C4-2B (cell line): ENCODE measurements around the gene ACAD8.
A peak's percentile ranks its signal among the peaks of the same experiment; 100 is the strongest.

ENCODE experiments used
- H3K27ac ChIP-seq: fragments of 450-650 bp; 2 replicates; pipeline ENCODE4 v1.5.1; 2017
- CTCF ChIP-seq: fragments of 450-650 bp; conservative IDR thresholded peaks from 2 replicates; pipeline ENCODE4 v1.5.1; 2017; ENCODE audit warnings: mild to moderate bottlenecking
- ZFX ChIP-seq: fragments of 450-650 bp; IDR thresholded peaks from 2 replicates; pipeline ENCODE4 v1.6.1; 2017

The ACAD8 gene

DNA sequence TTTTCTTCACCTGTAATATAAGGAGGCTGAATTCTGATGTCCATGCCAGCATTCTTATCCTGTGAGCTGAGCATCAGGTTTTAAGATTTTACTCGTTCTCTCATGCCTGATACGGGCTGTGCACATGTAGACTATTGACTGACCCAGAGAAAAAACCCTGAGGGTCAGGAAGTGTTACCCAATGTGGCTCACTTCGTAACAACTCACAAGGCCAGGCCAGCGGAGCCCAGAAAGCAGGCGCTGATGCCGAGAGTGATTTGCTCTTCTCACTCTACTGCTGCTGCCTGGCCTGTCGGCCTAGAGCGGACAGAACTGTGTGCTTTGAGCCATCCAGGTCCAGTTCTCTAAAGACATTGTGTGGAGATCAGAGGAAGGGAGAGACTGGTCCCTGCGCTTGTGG, 11.0 kb upstream of the ACAD8 start:
- TF ChIP-seq CTCF = no peak
- no peak for TF ChIP-seq ZFX
- H3K27ac ChIP-seq = no peak overlapping the region

GRCh38 chr11:134243913-134244312, 9.5 kb upstream of the ACAD8 start:
- no peak for TF ChIP-seq CTCF
- no peak for TF ChIP-seq ZFX
- H3K27ac ChIP-seq = no peak overlapping the region

DNA sequence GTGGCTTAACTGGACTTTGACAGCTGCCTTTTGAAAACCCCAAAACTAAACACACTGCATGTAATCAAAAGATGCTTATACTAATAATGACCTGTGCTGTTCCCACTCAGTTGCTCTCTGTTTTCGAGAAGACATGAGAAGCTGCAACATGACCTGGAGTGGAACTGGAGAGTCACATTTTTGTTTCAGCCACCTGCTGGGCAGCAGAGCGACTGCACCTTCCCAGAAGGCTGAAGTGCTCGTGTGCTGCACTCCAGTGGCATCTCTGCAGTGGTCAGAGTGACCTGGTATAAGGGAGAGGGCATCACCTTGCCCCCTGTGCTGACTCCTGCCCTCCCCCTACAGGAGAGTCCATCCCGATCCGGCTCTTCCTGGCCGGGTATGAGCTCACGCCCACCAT, 8.8 kb upstream of the ACAD8 start:
- TF ChIP-seq ZFX (no peak), CTCF (peak; percentile 46)

GRCh38 chr11:134245434-134245833, 7.9 kb upstream of the ACAD8 start:
- H3K27ac ChIP-seq = no peak overlapping the region
- TF ChIP-seq ZFX = no peak
- no peak for TF ChIP-seq CTCF

More for the DNA sequence above, 8.8 kb upstream of the ACAD8 start:
- no peak overlapping the region for H3K27ac ChIP-seq

- H3K27ac ChIP-seq = no peak overlapping the region
- no peak for TF ChIP-seq CTCF
Measured at GRCh38 chr11:134246100-134246499, 7.3 kb upstream of the ACAD8 start.

- TF ChIP-seq ZFX = no peak
- no peak for TF ChIP-seq CTCF
- H3K27ac ChIP-seq = no peak overlapping the region
Measured at GRCh38 chr11:134246678-134247077, 6.7 kb upstream of the ACAD8 start.

- TF ChIP-seq CTCF (no peak), ZFX (no peak)
- H3K27ac ChIP-seq = no peak overlapping the region
Measured at GRCh38 chr11:134248910-134249480, 4.4 kb upstream of the ACAD8 start.
